Fibroblast of lung (primary cell): ENCODE data around the gene TRPV2. TPM values are rescaled to one million over a fixed set of nuclear protein-coding genes. Genes with fewer than 3 reads are reported as not detected.
A peak's percentile ranks its signal among the peaks of the same experiment; 100 is the strongest.

Experiments
- DNase-seq, 2 donors: peaks; one replicate each; pipeline versions ENCODE4 v3.0.0 to v3.0.0-alpha.2; 2010; ENCODE audit warnings: low read depth in 2 of 2
- H2AFZ ChIP-seq: 2 replicates; pipeline ENCODE4 v1.5.1; 2012; ENCODE audit warnings: low read length, control low read depth, inconsistent platforms
- H3K27ac ChIP-seq: 2 replicates; pipeline ENCODE4 v1.5.1; 2011; ENCODE audit warnings: low read length, control low read depth; ENCODE audit not compliant: insufficient read depth
- H3K27me3 ChIP-seq: 2 replicates; pipeline ENCODE4 v1.5.1; 2011; ENCODE audit warnings: mild to moderate bottlenecking, low read length; ENCODE audit not compliant: control insufficient read depth, insufficient read depth
- H3K36me3 ChIP-seq: 2 replicates; pipeline ENCODE4 v1.5.1; 2011; ENCODE audit warnings: low read length; ENCODE audit not compliant: control insufficient read depth, insufficient read depth
- H3K4me1 ChIP-seq: 2 replicates; pipeline ENCODE4 v1.5.1; 2011; ENCODE audit warnings: low read length; ENCODE audit not compliant: control insufficient read depth, insufficient read depth; ENCODE audit errors: extremely low read depth
- H3K4me2 ChIP-seq: 2 replicates; pipeline ENCODE4 v1.5.1; 2011; ENCODE audit warnings: low read length, control low read depth; ENCODE audit not compliant: insufficient read depth; ENCODE audit errors: extremely low read depth
- H3K4me3 ChIP-seq, 4 experiments: fragments of 200-600 bp in 1 of 4; sonication (generic) in 1 of 4; replicated peaks in 1 of 4; 2 replicates each; pipeline ENCODE4 v1.5.1; 2011 to 2016; ENCODE audit warnings: low read length in 4 of 4, low read depth in 3 of 4, mild to moderate bottlenecking in 3 of 4, control low read depth in 2 of 4, inconsistent platforms in 1 of 4, mixed read lengths in 1 of 4; ENCODE audit not compliant: insufficient read depth in 1 of 4; ENCODE audit errors: control extremely low read depth in 1 of 4
- H3K79me2 ChIP-seq: 2 replicates; pipeline ENCODE4 v1.5.1; 2012; ENCODE audit warnings: mild to moderate bottlenecking, low read length, inconsistent platforms; ENCODE audit not compliant: control insufficient read depth, insufficient read depth
- H3K9ac ChIP-seq: 2 replicates; pipeline ENCODE4 v1.5.1; 2011; ENCODE audit warnings: mild to moderate bottlenecking, low read length, control low read depth; ENCODE audit not compliant: insufficient read depth
- H3K9me3 ChIP-seq: 2 replicates; pipeline ENCODE4 v1.5.1; 2012; ENCODE audit warnings: low read depth, low read length; ENCODE audit not compliant: control insufficient read depth, insufficient read depth
- H4K20me1 ChIP-seq: 2 replicates; pipeline ENCODE4 v1.5.1; 2011; ENCODE audit warnings: low read length; ENCODE audit not compliant: control insufficient read depth, insufficient read depth; ENCODE audit errors: extremely low read depth
- EZH2 ChIP-seq: IDR thresholded peaks from 2 replicates; pipeline ENCODE4 v1.5.1; 2012; ENCODE audit warnings: low read length, control low read depth, mild to moderate bottlenecking; ENCODE audit errors: missing control alignments
- polyA minus RNA-seq: library from RNA; depleted of rRNA, polyadenylated mRNA; stranded (reverse); fragments of >200 nt; gene quantifications from 2 replicates; pipeline ENCODE4 v1.2.3, GENCODE V29; 2011; ENCODE audit warnings: low replicate concordance
- polyA plus RNA-seq, 2 donors: library from polyadenylated mRNA; depleted of rRNA in 1 of 2; stranded (reverse) in 1 of 2; unstranded in 1 of 2; fragments of >200 nt; gene quantifications; 2 replicates each; pipeline ENCODE4 v1.2.1, GENCODE V29; 2011 to 2012; ENCODE audit warnings: missing spikeins in 1 of 2
- total RNA-seq: library from RNA; depleted of rRNA; stranded (reverse); fragments of >200 nt; gene quantifications from 2 replicates; pipeline ENCODE4 v1.2.1, GENCODE V29; 2014
- TF ChIP-seq, protein P1 (sequence below), 2 donors: IDR thresholded peaks in 1 of 2; conservative IDR thresholded peaks in 1 of 2; 1 replicate in 1 of 2; 2 replicates in 1 of 2; pipeline ENCODE4 v1.5.1; 2011 to 2012; ENCODE audit warnings: low read length in 2 of 2, control low read depth in 1 of 2, inconsistent platforms in 1 of 2, low read depth in 1 of 2, mild to moderate bottlenecking in 1 of 2

The TRPV2 gene, protein sequence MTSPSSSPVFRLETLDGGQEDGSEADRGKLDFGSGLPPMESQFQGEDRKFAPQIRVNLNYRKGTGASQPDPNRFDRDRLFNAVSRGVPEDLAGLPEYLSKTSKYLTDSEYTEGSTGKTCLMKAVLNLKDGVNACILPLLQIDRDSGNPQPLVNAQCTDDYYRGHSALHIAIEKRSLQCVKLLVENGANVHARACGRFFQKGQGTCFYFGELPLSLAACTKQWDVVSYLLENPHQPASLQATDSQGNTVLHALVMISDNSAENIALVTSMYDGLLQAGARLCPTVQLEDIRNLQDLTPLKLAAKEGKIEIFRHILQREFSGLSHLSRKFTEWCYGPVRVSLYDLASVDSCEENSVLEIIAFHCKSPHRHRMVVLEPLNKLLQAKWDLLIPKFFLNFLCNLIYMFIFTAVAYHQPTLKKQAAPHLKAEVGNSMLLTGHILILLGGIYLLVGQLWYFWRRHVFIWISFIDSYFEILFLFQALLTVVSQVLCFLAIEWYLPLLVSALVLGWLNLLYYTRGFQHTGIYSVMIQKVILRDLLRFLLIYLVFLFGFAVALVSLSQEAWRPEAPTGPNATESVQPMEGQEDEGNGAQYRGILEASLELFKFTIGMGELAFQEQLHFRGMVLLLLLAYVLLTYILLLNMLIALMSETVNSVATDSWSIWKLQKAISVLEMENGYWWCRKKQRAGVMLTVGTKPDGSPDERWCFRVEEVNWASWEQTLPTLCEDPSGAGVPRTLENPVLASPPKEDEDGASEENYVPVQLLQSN
- total RNA-seq: 56.2 and 74.5 TPM in 2 replicates
- 62.6 and 68.6 TPM in 2 replicates for polyA plus RNA-seq
- polyA plus RNA-seq (2012): 118 and 127 TPM in 2 replicates
- polyA minus RNA-seq: 298 and 337 TPM in 2 replicates

DNA sequence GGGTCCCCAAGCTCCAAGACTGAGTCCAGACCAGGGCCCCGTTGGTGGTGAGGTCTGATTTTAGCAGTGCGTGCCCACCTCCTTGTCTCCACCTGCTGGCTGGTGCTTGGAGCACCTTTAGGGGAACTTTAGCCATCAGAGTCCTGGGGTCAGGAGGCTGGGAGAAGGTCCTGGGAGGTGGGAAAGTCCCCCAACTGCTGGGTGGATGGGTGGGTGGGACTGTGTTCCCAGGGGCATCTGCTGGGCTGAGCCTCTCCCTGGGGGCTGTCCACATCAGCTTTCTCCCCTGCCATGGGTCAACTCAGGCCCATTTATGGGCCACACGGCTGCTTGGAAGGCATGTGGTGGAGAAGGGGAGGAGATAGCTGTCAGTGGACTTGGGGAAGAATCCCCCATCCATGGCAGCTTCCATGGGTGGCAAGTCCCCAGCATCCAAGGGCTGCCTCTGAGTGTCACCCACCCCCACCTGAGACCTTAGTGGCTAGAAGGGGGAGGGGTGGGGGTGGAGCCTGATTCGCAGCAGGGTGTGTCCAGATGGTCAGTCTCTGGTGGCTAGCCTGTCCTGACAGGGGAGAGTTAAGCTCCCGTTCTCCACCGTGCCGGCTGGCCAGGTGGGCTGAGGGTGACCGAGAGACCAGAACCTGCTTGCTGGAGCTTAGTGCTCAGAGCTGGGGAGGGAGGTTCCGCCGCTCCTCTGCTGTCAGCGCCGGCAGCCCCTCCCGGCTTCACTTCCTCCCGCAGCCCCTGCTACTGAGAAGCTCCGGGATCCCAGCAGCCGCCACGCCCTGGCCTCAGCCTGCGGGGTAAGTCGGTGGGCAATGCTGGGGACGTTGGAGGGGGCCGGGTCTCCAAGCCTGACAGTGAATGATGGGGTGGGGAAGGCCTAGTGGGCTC is at the start of gene TRPV2:
Gene TRPV2 (plus strand): TSS at position 541 of the 894 bp plus-strand sequence. CDS start 2,098 bp downstream, outside the sequence.
- no peaks in the 10 kb centered on the region for H4K20me1 ChIP-seq
- peaks cover 30% of the 10 kb centered on the region for H3K4me1 ChIP-seq
- no peaks in the 10 kb centered on the region for H3K27me3 ChIP-seq
- H3K9ac ChIP-seq: peak within 1 kb of the TSS; percentile 87
- peak within 1 kb of the TSS; percentile 93 for H3K4me2 ChIP-seq
- peak within 1 kb of the TSS; percentile 96 for H3K27ac ChIP-seq
- H3K79me2 ChIP-seq: peaks cover 23% of the 10 kb centered on the region
- no peaks in the 10 kb centered on the region for H3K9me3 ChIP-seq
- peak within 1 kb of the TSS; percentile 53 to 70 (median 60) for H3K4me3 ChIP-seq
- no peak for TF ChIP-seq EZH2
- TF ChIP-seq, protein P1, sequence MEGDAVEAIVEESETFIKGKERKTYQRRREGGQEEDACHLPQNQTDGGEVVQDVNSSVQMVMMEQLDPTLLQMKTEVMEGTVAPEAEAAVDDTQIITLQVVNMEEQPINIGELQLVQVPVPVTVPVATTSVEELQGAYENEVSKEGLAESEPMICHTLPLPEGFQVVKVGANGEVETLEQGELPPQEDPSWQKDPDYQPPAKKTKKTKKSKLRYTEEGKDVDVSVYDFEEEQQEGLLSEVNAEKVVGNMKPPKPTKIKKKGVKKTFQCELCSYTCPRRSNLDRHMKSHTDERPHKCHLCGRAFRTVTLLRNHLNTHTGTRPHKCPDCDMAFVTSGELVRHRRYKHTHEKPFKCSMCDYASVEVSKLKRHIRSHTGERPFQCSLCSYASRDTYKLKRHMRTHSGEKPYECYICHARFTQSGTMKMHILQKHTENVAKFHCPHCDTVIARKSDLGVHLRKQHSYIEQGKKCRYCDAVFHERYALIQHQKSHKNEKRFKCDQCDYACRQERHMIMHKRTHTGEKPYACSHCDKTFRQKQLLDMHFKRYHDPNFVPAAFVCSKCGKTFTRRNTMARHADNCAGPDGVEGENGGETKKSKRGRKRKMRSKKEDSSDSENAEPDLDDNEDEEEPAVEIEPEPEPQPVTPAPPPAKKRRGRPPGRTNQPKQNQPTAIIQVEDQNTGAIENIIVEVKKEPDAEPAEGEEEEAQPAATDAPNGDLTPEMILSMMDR (conservative IDR thresholded peaks at IDR 0.05 in 1 of 2, IDR thresholded peaks at IDR 0.05 in 1 of 2; ENCODE audit: low read depth in 1 of 2, low read length in 2 of 2): no peak
- DNase-seq: no peak
- peaks cover 13% of the 10 kb centered on the region for H3K36me3 ChIP-seq
- H2AFZ ChIP-seq: peak within 1 kb of the TSS; percentile 51

DNA sequence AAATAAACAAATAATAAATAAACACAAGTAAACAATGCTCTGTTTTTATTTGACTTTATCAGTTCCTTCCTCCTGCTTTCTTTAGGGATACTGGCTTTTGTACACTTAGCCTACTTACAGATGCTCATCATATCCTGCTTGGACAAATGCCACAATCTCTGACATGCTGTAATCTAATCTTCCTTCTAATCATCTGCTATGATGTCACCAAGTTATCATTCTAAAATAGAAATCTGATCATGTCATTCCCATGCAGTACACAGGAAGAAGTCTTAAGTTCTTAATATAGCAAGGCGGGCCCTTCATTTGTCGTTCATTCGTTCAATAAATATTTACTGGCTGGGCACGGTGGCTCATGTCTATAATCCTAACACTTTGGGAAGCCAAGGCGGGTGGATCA is 43.6 kb upstream of the TRPV2 start:
- Histone ChIP-seq H2AFZ (no peak overlapping the region), H3K9ac (no peak overlapping the region)

More for the DNA sequence above, 43.6 kb upstream of the TRPV2 start:
- H3K27me3 ChIP-seq: no peaks in the 10 kb centered on the region
- TF ChIP-seq, protein P1 (conservative IDR thresholded peaks at IDR 0.05 in 1 of 2, IDR thresholded peaks at IDR 0.05 in 1 of 2; ENCODE audit: low read depth in 1 of 2, low read length in 2 of 2): no peak
- TF ChIP-seq EZH2: no peak
- H3K36me3 ChIP-seq: no peaks in the 10 kb centered on the region
- H3K4me2 ChIP-seq: no peak overlapping the region
- no peaks in the 10 kb centered on the region for H3K79me2 ChIP-seq
- DNase-seq: peak; percentile 63 to 87
- H3K9me3 ChIP-seq: no peaks in the 10 kb centered on the region
- no peak overlapping the region for H3K4me3 ChIP-seq
- no peaks in the 10 kb centered on the region for H4K20me1 ChIP-seq
- no peak overlapping the region for H3K27ac ChIP-seq
- peaks cover 3% of the 10 kb centered on the region for H3K4me1 ChIP-seq
